ENCODE results near the gene METTL17. TPM values are rescaled to one million over a fixed set of nuclear protein-coding genes. Genes with fewer than 3 reads are reported as not detected.

Gene METTL17
- total and polyA plus RNA-seq, 2 of the 8 experiments (the other 6 are each of a cell fraction or from before 2014, with no cell fraction given): 73.8 to 138 TPM

- ChIA-PET POLR2A (ENCODE audit: partially characterized antibody) (interaction anchor here (0.6 to 1.0 kb wide), 3 partner anchors 9 to 16 kb away, joined by 3 read pairs; no protein-coding TSS in a partner anchor), CTCF (ENCODE audit: partially characterized antibody) (interaction anchor here (0.7 to 2.1 kb wide), 5 partner anchors 16 to 103 kb away, joined by 3 to 7 read pairs (median 4); no protein-coding TSS in a partner anchor)
- Histone ChIP-seq H3K9me3 (ENCODE audit: insufficient read depth in 2 of 2, low read depth in 1 of 2, low read length in 1 of 2) (no peaks in the 10 kb centered on the region), H4K91ac (replicated peaks; ENCODE audit: insufficient read length, low read length) (no peak overlapping the region), H2BK20ac (ENCODE audit: low read length) (no peak overlapping the region), H3K79me2 (ENCODE audit: control insufficient read depth in 1 of 2, insufficient read depth in 2 of 2, low read length in 2 of 2) (peaks cover 0 to 19% of the 10 kb centered on the region in 2 experiments; a peak in 2 of 4 replicates), H3K14ac (ENCODE audit: insufficient read length) (no peak overlapping the region), H4K5ac (ENCODE audit: insufficient read length, low read depth, low read length) (peak overlapping the region; percentile 51), H2BK5ac (ENCODE audit: low read depth, low read length) (no peak overlapping the region), H3K27me3 (replicated peaks in 1 of 4; ENCODE audit: control insufficient read depth in 3 of 4, extremely low read depth in 1 of 4, insufficient read depth in 3 of 4, low read length in 3 of 4) (no peaks in the 10 kb centered on the region), H2BK12ac (ENCODE audit: low read depth, low read length) (0 out of 2 replicates have a peak overlapping the region, but pooled peaks have one; percentile 94), H3K27ac (ENCODE audit: low read depth, low read length) (no peak overlapping the region), H2BK120ac (replicated peaks; ENCODE audit: low read depth, low read length) (no peak overlapping the region), H3K79me1 (ENCODE audit: low read depth, low read length) (no peaks in the 10 kb centered on the region), H4K20me1 (replicated peaks in 1 of 2; ENCODE audit: control insufficient read depth in 1 of 2, insufficient read depth in 2 of 2, low read length in 2 of 2) (peaks cover 0 to 3% of the 10 kb centered on the region in 2 experiments), H3K36me3 (ENCODE audit: control insufficient read depth in 2 of 4, insufficient read depth in 4 of 4, low read length in 3 of 4) (peaks cover 9 to 24% (median 18%) of the 10 kb centered on the region in 4 experiments), H3K23ac (ENCODE audit: insufficient read length) (no peak overlapping the region), H2AK5ac (ENCODE audit: low read depth, low read length) (no peak overlapping the region), H2BK15ac (ENCODE audit: low read length) (no peak overlapping the region), H3K23me2 (ENCODE audit: low read depth, low read length) (peaks cover 4% of the 10 kb centered on the region; the same call in 1 of the 2 replicates), H3K18ac (ENCODE audit: extremely low read depth, low read length) (no peak overlapping the region), H3K4ac (replicated peaks; ENCODE audit: insufficient read length, low read depth, low read length) (no peak overlapping the region), H3K4me3 (ENCODE audit: extremely low read depth in 1 of 4, insufficient read depth in 2 of 4, low read depth in 3 of 4, low read length in 4 of 4) (peak overlapping the region; percentile 39 to 65 (median 54); a peak in 7 of 8 replicates), H3K9ac (replicated peaks in 1 of 4; ENCODE audit: extremely low read depth in 1 of 4, low read depth in 3 of 4, low read length in 3 of 4) (peak overlapping the region in 1 of 4 experiments; percentile 74; a peak in 1 of 7 replicates), H3K4me2 (ENCODE audit: insufficient read depth in 1 of 2, low read depth in 2 of 2, low read length in 2 of 2) (peak overlapping the region; percentile 61 to 89), H2AFZ (ENCODE audit: low read length) (no peak overlapping the region), H3K56ac (replicated peaks; ENCODE audit: insufficient read length, low read depth, low read length) (no peak overlapping the region), H3K4me1 (replicated peaks in 1 of 4; ENCODE audit: control insufficient read depth in 3 of 4, insufficient read depth in 4 of 4, low read length in 3 of 4) (peaks cover 2 to 4% (median 4%) of the 10 kb centered on the region in 4 experiments; a peak in 3 of 7 replicates), H4K8ac (ENCODE audit: extremely low read depth, insufficient read depth, low read length) (no peak overlapping the region)
- FAIRE-seq (no peak), DNase-seq (ENCODE audit: low read depth in 1 of 2, low spot score in 2 of 2) (no peak)
- WGBS, 2 experiments (ENCODE audit: extremely low coverage in 1 of 2, insufficient coverage in 1 of 2, insufficient read length in 1 of 2, insufficient replicate concordance in 2 of 2, low coverage in 1 of 2, low lambda C conversion rate in 2 of 2, missing lambda C conversion rate in 1 of 2): 5% methylated on average over 4 of the region's 11 CpGs; no CpG with 5 or more reads in 1 of the 2 experiments
- TF ChIP-seq TAF1 (IDR thresholded peaks at IDR 0.05; ENCODE audit: low read depth, low read length): peak; percentile 42
- TF ChIP-seq CEBPB (IDR thresholded peaks at IDR 0.05; ENCODE audit: low read depth, low read length): no peak
- no peak for TF ChIP-seq SP1 (IDR thresholded peaks at IDR 0.05; ENCODE audit: low read depth, low read length)
Measured at GRCh38 chr14:20989471-20989786, 351 bp upstream of the METTL17 start.
